Activated CD8-positive, alpha-beta memory T cell treated with anti-CD3 and anti-CD28 coated beads, Interleukin-2, amount 50 U/mL, for 1 hour (primary cell): ENCODE measurements around the gene SPECC1.
A peak's percentile ranks its signal among the peaks of the same experiment; 100 is the strongest.
"Not testable (repeated sequence)": the region's sequence is repeated elsewhere in the genome, so short reads cannot be mapped to it uniquely, and the experiment has no call there.

ENCODE experiments used
- DNase-seq: peaks from one replicate; pipeline ENCODE4 v3.0.0-alpha.2; 2020; ENCODE audit errors: extremely low read depth

Gene SPECC1, protein sequence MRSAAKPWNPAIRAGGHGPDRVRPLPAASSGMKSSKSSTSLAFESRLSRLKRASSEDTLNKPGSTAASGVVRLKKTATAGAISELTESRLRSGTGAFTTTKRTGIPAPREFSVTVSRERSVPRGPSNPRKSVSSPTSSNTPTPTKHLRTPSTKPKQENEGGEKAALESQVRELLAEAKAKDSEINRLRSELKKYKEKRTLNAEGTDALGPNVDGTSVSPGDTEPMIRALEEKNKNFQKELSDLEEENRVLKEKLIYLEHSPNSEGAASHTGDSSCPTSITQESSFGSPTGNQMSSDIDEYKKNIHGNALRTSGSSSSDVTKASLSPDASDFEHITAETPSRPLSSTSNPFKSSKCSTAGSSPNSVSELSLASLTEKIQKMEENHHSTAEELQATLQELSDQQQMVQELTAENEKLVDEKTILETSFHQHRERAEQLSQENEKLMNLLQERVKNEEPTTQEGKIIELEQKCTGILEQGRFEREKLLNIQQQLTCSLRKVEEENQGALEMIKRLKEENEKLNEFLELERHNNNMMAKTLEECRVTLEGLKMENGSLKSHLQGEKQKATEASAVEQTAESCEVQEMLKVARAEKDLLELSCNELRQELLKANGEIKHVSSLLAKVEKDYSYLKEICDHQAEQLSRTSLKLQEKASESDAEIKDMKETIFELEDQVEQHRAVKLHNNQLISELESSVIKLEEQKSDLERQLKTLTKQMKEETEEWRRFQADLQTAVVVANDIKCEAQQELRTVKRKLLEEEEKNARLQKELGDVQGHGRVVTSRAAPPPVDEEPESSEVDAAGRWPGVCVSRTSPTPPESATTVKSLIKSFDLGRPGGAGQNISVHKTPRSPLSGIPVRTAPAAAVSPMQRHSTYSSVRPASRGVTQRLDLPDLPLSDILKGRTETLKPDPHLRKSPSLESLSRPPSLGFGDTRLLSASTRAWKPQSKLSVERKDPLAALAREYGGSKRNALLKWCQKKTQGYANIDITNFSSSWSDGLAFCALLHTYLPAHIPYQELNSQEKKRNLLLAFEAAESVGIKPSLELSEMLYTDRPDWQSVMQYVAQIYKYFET

GRCh38 chr17:20009302-20010098 lies at the start of gene SPECC1:
TSS of gene SPECC1 (plus strand) at chr17:20009359. CDS start at chr17:20096652, 87,293 bp downstream.
- DNase-seq, result peak; percentile 26

GRCh38 chr17:19962954-19963353 lies 46.2 kb upstream of the SPECC1 start:
- not testable (repeated sequence) for DNase-seq

DNA sequence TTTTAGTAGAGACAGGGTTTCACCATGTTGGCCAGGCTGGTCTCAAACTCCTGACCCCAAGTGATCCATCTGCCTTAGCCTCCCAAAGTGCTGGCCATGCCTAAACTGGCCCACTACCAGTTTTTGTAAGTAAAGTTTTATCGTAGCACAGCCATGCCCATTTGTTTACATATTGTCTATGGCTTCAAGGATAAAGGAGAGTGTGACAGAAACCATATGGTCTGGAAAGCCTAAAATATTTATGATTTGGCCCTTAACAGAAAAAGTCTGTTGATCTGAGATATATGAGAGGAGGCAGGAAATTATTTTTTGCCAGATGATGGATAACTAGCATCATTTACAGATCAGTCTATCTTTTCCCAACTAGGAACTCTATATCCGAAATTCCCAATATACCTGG lies 36.0 kb upstream of the SPECC1 start:
- DNase-seq, result no peak

DNA sequence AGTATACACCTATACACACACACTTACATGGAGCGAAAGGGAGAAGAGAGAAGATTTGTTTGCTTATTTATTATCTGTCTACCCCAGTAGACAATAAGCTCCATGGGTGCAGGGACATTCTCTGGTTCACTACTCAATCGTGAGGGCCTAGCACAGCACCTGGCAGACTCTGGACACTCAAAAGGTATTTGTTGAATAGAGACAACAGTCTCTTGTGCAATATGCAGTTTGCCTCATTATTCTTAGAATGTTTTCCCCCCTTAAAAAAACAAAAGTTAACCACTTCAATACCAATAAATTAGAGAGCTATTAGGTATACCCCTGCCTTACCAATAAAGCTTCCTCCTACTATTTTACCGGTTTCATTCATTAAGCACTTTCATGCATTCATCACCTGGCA lies 33.6 kb upstream of the SPECC1 start:
- no peak for DNase-seq

DNA sequence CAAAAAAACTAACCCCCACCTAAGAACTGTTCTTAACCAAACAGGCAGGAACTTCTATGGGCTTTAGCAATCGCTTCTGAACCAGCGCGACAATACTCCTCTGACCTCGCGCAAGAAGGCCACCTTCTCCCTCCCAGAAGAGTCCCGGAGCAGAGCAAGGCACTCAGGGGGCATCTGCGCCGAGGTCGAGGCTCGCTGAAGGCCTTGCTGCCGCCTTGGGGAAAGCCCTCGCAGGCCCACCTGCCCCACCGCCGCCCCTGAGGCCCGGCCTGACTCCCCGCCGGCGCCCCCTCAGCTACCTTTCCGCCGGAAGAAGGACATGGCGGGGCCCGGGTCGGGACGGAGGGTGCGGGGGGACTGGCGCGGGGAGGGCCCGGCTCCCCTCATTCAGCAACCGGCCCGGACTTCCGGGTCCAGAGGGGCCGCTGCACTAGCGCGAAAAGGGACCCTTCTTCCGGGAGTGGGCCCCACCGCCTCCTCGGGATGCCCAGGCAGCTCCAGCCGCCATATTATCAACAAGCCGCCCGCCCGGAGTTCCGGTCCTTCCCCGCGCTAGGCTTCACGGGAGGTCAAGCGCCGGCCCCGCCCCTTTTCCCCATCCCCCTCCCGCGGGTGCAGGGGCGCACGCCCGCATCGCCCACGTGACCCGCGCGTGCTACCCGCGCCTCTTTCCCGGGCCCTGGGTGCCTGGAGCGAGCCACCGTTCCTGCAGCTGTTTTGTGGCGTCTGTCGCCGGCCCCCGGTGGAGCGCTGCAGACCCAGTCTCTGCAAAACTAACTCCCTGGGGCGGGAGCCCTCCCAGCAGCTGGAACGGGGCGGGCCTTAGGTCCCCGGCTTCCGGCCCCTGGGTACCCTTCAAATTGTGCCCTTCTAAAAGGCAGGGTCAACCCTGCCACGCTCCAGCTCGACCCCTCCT lies 31.6 kb upstream of the SPECC1 start, which contains the start of gene AKAP10:
AKAP10 (minus strand) TSS at position 536 of the 916 bp plus-strand sequence; CDS start at position 387, 149 bp downstream.
- peak; percentile 75 for DNase-seq

GRCh38 chr17:19978209-19978802 lies 30.9 kb upstream of the SPECC1 start:
- DNase-seq, result no peak

- no peak for DNase-seq
Measured at GRCh38 chr17:19978805-19979211, 30.4 kb upstream of the SPECC1 start.

DNA sequence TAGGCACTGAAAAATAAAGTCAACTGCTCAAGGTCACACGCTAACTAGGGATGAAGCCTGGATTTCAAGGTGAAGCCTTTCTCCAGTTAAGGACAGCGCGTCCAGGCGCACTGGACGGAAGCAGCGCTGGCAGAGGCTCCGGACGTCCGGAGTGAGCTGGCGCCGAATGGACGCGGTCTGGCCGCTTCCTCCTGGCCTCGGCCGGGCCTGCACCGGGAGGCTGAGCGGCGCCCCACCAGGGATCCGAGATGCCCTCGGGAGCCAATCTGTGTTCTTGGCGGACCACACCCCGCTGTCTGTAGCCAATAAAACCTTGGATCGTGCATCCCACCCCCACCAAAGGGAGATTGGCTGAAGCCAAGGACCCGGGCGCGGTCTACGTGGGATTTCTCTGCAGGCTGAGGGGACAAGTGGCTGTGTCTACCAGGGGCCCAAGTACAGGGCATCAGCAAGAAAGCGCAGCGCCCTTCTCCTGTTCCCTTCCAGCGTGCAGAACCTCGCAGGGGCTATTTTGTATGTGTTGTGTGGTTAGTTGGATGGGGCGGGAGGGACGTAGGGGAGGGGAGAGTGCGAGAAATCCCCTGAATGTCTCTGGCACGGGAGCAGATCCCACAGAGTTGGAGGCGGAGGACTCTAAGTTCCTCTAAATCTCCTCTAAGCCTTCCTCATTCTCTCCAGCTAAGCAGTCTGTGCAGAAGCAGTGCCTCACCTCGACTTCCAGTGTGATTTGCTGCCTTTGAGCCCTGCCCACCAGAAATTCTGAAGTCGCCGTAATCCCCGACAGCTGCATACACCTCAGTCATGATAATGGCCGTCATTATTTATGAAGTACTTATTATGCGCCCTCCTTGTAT lies 29.0 kb upstream of the SPECC1 start:
- no peak for DNase-seq

DNA sequence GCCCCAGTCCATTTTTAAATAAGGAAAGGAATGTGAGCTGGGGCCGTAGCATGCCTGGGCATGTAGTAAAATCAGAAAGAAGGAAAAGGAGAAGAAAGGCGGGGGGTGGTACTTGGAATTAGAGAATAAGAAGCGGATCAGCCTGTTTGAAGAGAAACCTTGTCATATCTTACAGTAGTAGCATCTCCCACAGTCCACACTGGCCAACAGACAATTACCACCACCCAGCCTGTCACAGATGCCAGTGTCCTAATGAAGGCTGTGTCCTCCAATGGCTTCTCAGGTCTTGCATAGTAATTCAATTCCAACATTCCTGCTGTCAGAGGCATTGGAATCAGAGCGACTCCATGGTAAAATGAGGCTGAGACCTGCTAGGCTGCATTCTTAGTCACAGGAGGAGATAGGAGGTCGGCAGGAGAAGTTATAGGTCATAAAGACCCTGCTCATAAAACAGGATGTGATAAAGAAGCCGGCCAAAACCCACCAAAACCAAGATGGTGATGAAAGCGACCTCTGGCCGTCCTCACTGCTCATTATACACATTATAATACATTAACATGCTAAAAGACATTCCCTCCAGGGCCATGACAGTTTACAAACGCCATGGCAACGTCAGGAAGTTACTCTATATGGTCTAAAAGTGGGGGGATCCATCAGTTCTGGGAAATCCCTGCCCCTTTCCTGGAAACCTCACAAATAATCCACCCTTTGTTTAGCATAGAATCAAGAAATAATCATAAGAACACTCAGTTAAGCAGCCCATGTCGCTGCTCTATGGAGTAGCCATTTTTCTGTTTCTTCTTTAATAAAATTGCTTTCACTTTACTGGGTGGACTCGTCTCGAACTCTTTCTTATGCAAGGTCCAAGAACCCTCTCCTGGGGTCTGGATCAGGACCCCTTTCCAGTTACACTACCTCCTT lies 22.0 kb upstream of the SPECC1 start:
- no peak for DNase-seq

DNA sequence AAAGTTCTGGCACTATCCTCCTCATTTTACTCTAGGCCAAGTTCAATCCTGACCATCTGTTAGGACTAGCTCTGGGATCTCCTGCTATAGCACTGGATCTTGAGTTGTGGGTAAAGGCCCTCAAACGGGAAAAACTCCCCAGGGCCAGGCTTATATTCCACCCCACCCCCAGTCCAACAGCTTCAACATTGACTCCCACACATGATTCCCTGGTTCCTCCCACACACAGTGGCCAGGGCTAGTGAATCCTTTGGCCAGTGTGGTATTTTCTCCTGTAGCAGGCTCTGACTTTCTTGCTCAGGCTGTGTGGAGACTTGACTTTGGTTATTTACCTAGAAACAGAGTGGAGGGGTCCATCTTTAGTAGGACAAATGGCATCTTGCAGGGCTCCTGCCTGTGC lies 21.3 kb upstream of the SPECC1 start:
- no peak for DNase-seq

DNA sequence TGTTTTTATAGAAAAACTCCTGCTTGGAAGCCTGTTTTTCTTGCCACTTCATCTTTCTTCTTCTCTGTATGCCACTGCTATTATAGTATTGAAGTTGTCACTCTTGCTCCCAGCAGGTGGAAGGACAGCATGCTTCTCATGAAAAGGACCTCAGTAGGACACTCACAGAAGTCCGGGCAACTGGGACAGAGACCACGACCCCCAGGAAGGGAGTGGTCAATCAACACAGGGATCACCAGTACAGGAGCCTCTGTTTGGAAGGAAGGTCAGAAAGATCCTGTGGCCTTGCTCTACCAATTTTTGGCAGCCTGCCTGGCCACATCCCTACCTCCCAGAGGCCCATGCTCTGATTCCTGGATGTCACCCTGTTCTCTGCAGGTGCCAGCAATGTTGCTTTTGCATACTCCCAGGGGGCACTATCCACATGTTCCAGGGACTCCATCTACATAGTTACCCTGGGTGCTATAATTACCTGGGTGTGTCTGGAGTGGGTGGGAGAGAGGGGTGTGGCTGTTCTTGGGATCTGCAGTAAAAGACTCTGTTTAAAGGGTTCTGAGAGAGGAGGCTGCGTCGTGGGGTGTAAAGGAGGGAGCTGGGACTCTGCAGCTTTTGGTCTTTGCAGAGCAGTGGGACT lies 17.8 kb upstream of the SPECC1 start:
- no peak for DNase-seq

DNA sequence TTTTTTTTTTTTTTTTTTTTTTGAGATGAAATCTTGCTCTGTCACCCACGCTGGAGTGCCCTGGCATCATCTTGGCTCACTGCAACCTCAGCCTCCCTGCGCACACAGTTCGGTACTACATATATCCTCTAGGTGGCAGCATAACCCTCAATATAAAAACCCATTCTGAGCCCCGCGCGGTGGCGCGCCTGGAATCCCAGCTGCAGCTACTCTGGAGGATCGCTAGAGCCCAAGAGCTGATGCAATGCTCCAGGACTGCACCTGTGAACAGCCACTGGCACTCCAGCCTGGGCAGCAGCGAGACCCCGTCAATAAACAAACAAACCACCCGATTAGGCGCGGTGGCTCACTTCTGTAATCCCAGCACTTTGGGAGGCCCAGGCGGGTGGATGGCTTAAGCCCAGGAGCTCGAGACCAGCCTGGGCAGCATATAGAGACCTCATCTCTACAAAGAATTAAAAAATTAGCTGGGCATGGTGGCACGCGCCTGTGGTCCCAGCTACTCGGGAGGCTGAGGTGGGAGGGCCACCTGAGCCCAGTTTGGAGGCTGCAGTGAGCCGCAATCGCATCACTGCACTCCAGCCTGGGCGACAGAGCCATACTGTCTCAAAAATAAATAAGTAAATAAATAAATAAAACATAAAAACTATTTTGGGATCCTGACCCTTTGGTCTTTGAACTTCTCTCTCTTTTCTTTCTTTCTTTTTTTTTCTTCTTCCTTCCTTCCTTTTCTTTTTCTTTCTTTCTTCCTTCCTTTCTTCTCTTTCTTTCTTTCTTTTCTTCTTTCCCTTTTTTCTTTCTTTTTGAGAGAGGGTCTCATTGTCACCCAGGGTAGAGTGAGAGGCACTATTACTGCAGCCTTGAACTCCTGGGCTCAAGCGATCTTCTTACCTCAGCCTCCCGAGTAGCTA lies 16.1 kb upstream of the SPECC1 start:
- peak; percentile 36 for DNase-seq

- DNase-seq, result no peak
Measured at GRCh38 chr17:19996086-19996485, 13.1 kb upstream of the SPECC1 start.

GRCh38 chr17:19996502-19996901 lies 12.7 kb upstream of the SPECC1 start:
- no peak for DNase-seq

- DNase-seq, result no peak
Measured at GRCh38 chr17:20008242-20009051, 712 bp upstream of the SPECC1 start.

DNA sequence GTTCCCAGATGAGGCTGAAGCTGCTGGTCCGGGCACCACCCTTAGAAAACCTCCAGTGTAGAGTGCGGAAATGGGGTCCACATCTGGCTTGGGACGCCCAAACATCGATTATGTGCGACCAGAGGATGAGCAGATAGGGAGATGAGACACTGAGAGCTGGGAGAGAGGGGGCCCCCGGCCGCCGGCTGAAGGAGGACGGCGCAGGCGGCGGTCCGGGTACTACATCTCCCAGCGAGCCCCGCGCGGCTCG lies 182 bp upstream of the SPECC1 start:
- no peak for DNase-seq
